Left ventricle myocardium inferior (tissue), 1 donor: ENCODE results near the gene FPR2. TPM values are rescaled to one million over a fixed set of nuclear protein-coding genes. Genes with fewer than 3 reads are reported as not detected.

Source experiments
- DNase-seq: peaks from one replicate; pipeline ENCODE4 v3.0.0-alpha.2; 2020
- H3K27ac ChIP-seq: fragments of 200-600 bp; replicated peaks from 2 replicates; pipeline ENCODE4 v1.8.0; 2021
- H3K27me3 ChIP-seq: fragments of 200-600 bp; 2 replicates; pipeline ENCODE4 v1.8.0; 2021; ENCODE audit warnings: low read depth
- H3K36me3 ChIP-seq: fragments of 200-600 bp; 2 replicates; pipeline ENCODE4 v1.8.0; 2021
- H3K4me1 ChIP-seq: fragments of 200-600 bp; 2 replicates; pipeline ENCODE4 v1.8.0; 2021
- H3K4me3 ChIP-seq: fragments of 200-600 bp; 2 replicates; pipeline ENCODE4 v1.8.0; 2021; ENCODE audit warnings: mild to moderate bottlenecking, moderate library complexity
- H3K9me3 ChIP-seq: fragments of 200-600 bp; replicated peaks from 2 replicates; pipeline ENCODE4 v1.8.0; 2021
- intact Hi-C: fragments of 100-400 bp; cut with micrococcal nuclease; formaldehyde crosslinking; loops from one replicate; pipeline ENCODE4 v1.11.0; 2022
- total RNA-seq: library from RNA; stranded (reverse); fragmentation: NEBNext Ultra II Directional; extraction: Animal tissue kit (Norgen Biotek cat#: 25700); gene quantifications from one replicate; pipeline ENCODE4 v1.2.1, GENCODE V29; 2021
- TF ChIP-seq, protein P1 (sequence below): fragments of 200-600 bp; IDR thresholded peaks from 2 replicates; pipeline ENCODE4 v1.8.0; 2021; ENCODE audit warnings: antibody characterized with exemption, mild to moderate bottlenecking, borderline replicate concordance
- donor health status: DM: no; HTN: yes; CAD: no; lungs with severe emphysema.

FPR2 gene
- total RNA-seq, 1 donor from 2014 or later: 0.74 TPM

DNA sequence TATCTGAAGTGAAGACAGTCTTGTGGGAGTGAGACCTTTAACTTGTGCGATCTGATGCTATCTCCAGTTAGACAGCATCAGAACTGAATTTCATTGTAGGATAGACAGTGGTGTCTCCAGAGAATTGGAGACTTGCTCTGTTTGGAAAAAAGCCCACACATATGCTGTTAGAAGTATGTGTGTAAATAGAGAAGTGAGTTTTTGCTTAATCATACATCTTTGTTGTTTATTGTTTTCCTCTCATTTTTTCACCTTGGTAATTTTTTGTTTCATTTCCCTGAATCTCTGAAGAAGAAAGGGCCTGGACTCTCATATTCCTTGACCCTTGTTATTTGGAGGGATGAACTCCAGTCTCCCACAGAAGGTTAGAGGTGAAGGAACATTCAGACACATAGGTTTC, 55.7 kb downstream of the FPR2 start:
- TF ChIP-seq, protein P1, sequence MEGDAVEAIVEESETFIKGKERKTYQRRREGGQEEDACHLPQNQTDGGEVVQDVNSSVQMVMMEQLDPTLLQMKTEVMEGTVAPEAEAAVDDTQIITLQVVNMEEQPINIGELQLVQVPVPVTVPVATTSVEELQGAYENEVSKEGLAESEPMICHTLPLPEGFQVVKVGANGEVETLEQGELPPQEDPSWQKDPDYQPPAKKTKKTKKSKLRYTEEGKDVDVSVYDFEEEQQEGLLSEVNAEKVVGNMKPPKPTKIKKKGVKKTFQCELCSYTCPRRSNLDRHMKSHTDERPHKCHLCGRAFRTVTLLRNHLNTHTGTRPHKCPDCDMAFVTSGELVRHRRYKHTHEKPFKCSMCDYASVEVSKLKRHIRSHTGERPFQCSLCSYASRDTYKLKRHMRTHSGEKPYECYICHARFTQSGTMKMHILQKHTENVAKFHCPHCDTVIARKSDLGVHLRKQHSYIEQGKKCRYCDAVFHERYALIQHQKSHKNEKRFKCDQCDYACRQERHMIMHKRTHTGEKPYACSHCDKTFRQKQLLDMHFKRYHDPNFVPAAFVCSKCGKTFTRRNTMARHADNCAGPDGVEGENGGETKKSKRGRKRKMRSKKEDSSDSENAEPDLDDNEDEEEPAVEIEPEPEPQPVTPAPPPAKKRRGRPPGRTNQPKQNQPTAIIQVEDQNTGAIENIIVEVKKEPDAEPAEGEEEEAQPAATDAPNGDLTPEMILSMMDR: no peak
- no peaks in the 10 kb centered on the region for H3K4me1 ChIP-seq
- no peaks in the 10 kb centered on the region for H3K9me3 ChIP-seq

DNA sequence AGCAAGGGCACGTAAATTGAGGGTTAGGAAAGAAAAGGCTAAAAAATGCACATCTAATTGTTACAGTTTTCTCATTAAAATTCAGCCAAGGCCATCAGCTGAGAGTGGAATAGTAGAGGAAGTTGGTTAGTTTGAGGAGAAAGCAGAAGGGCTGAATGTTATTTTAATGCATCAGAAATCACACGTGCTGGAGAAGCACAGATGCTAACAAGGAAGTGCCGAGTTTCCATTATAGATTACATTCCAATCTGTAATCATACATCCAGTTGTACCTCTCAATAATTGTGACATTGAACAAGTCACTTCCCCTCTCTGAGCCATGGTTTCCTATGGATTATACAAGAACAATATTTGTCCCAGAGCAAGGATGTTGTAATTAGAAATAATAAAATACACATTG, 59.0 kb downstream of the FPR2 start:
- H3K4me3 ChIP-seq: no peak overlapping the region
- H3K4me1 ChIP-seq: no peaks in the 10 kb centered on the region
- intact Hi-C loops: no loop called here
- H3K27me3 ChIP-seq: no peaks in the 10 kb centered on the region
- H3K9me3 ChIP-seq: no peaks in the 10 kb centered on the region
- TF ChIP-seq, protein P1: no peak
- no peak for DNase-seq
- no peaks in the 10 kb centered on the region for H3K36me3 ChIP-seq
- no peak overlapping the region for H3K27ac ChIP-seq

More for the DNA sequence above, 55.7 kb downstream of the FPR2 start:
- peak overlapping the region; percentile 10 for H3K27ac ChIP-seq
- no peak overlapping the region for H3K4me3 ChIP-seq
- H3K27me3 ChIP-seq: no peaks in the 10 kb centered on the region
- intact Hi-C loops: no loop called here
- no peak for DNase-seq
- H3K36me3 ChIP-seq: no peaks in the 10 kb centered on the region

Other genes starting within 250 kb of the FPR2 start
- 0.33 TPM for gene SIGLEC6, start 229.5 kb upstream of the FPR2 start, total RNA-seq
- 7.3 TPM for gene ZNF175, start 189.9 kb upstream of the FPR2 start, total RNA-seq
- not detected for gene SIGLEC5, start 130.8 kb upstream of the FPR2 start, total RNA-seq
- 0.33 TPM for gene SIGLEC14, start 114.4 kb upstream of the FPR2 start, total RNA-seq
- gene SPACA6, start 67.8 kb upstream of the FPR2 start, total RNA-seq: 11.8 TPM
- gene HAS1, start 37.2 kb upstream of the FPR2 start, total RNA-seq: 0.41 TPM
- gene FPR1, start 9.3 kb upstream of the FPR2 start, total RNA-seq: 4.5 TPM
- 3.6 TPM for gene FPR3, start 34.0 kb downstream of the FPR2 start, total RNA-seq
- 9.7 TPM for gene ZNF577, start 126.8 kb downstream of the FPR2 start, total RNA-seq
- 7.5 TPM for gene ZNF649, start 143.8 kb downstream of the FPR2 start, total RNA-seq
- gene ZNF613, start 166.3 kb downstream of the FPR2 start, total RNA-seq: 3.4 TPM
- gene ZNF350, start 225.7 kb downstream of the FPR2 start, total RNA-seq: 8.0 TPM
- 11.2 TPM for gene ZNF615, start 247.0 kb downstream of the FPR2 start, total RNA-seq